ENCODE results near the gene DHRSX.
"Not testable (repeated sequence)": the region's sequence is repeated elsewhere in the genome, so short reads cannot be mapped to it uniquely, and the experiment has no call there.

Gene DHRSX

DNA sequence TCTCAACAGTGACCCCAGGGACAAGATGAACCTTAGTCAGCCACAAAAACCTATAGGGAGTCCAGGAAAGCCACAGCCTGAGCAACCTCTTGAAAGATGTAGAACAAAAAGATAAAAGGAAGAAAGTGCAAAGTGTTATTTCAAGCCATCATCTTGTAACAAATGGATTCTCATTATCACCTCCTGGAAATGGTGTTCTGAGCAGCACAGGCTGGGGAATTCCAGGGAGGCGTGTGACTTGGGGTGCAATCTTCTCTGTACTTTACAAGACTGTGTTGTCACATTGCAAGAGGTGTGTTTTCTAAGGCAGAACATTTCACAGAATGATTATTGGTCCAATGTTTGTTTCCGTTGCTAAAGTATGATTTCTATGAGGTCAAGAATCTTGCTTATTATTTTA lies 214.0 kb downstream of the DHRSX start:
- TF ChIP-seq, protein P1, sequence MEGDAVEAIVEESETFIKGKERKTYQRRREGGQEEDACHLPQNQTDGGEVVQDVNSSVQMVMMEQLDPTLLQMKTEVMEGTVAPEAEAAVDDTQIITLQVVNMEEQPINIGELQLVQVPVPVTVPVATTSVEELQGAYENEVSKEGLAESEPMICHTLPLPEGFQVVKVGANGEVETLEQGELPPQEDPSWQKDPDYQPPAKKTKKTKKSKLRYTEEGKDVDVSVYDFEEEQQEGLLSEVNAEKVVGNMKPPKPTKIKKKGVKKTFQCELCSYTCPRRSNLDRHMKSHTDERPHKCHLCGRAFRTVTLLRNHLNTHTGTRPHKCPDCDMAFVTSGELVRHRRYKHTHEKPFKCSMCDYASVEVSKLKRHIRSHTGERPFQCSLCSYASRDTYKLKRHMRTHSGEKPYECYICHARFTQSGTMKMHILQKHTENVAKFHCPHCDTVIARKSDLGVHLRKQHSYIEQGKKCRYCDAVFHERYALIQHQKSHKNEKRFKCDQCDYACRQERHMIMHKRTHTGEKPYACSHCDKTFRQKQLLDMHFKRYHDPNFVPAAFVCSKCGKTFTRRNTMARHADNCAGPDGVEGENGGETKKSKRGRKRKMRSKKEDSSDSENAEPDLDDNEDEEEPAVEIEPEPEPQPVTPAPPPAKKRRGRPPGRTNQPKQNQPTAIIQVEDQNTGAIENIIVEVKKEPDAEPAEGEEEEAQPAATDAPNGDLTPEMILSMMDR (IDR thresholded peaks at IDR 0.05; ENCODE audit: borderline replicate concordance, insufficient read depth, low read depth, low read length), result no peak
- no peak overlapping the region for H3K4me3 ChIP-seq (ENCODE audit: low read depth, low read length)

DNA sequence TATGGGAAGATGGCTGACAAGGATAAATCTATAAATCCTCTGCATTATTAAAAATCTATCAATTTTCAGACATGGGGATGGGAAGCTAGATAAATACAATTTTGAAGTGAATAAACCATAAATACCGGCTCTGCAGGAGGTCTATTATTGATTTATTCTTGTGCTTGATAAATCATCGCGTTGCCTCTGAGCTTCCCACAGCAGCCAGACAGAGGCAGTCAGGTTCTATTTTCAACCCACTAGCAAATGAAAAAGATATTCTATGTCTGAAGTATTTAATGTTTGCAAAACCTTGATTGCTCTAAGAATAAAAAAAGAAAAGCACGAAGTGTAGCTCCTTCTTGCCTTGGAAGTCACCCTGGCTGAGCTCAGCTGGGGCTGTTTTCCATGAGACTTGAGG lies 216.2 kb downstream of the DHRSX start:
- no peak overlapping the region for H3K4me3 ChIP-seq (ENCODE audit: low read depth, low read length)
- TF ChIP-seq, protein P1 (IDR thresholded peaks at IDR 0.05; ENCODE audit: borderline replicate concordance, insufficient read depth, low read depth, low read length), result no peak

DNA sequence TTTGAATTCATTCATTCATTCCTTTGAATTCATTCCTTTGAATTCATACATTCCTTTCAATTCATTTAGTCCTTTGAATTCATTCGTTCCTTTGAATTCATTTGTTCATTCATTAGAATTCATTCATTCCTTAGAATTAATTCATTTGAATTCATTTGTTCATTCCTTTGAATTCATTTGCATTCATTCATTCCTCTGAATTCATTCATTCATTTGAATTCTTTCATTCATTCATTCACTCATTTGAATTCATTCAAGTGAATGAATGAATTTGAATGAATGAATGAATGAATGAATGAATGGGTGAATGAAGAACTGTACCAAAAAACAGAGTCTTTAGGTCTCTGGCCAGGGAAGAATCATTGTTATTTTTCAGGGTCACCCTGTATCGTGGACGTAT lies 216.6 kb downstream of the DHRSX start:
- TF ChIP-seq, protein P1 (IDR thresholded peaks at IDR 0.05; ENCODE audit: borderline replicate concordance, insufficient read depth, low read depth, low read length), result no peak

DNA sequence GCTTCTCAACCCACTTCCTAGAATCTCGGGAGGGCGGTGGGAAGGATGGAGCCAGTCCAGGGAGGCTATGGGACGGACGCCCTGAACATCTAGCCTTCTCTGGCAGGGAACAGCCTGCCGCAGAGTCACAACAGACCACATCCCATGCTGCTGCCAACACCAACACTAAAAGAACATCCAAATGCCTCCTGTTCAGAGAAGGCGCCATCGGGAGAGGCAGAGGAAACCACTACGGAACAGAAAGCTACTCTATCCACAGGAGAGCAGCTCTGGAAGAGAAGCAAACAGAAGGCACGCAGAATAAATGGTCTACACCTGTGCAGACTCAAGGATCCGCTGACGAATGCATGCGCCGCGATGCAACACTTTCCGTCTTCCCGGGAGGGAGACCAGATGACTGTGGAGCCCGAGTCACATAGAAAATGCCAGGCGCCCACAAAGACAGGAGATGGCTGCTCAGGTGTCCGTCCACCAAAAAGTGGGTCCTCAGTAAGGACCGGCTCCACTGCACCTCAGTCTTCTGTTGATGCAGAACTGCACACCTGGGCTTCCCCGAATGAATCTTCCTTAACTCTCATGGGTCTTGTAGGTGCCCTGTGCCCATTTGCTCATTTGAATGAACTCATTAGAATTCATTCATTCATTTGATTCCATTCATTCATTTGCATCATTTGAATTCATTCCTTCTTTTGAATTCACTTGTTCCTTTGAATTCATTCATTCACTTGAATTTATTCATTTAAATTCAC lies 217.5 kb downstream of the DHRSX start:
- H3K4me3 ChIP-seq (ENCODE audit: low read depth, low read length), result no peak overlapping the region
- TF ChIP-seq, protein P1 (IDR thresholded peaks at IDR 0.05; ENCODE audit: borderline replicate concordance, insufficient read depth, low read depth, low read length), result no peak

More for the DNA sequence above, 216.6 kb downstream of the DHRSX start:
- H3K4me3 ChIP-seq (ENCODE audit: low read depth, low read length), result no peak overlapping the region

DNA sequence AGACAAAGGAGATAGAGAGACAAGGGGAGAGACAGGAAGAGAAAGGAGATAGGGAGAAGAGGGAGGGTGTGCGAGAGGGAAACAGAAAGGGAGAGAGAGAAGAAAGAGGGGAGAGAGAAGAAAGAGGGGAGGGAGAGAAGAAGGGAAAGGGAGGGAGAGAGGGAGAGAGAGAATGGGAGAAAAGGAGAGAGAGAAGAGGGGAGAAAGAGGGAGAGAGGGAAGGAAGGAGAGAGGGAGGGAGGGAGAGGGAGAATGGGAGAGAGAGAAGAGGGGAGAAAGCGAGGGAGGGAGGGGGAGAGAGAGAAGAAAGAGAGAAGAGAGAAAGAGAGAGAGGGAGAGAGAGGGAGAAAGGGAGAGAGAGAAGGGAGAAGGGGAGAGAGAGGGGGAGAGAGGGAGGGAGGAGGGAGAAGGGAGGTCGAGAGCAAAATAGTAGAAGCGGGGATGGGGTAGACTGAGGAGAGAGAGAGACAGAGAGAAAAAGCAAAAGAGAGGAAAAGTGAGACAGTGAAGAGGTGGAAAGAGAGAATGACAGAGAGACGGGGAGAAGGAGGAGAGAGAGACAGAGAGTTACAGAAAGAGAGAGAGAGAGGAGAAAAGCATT lies 218.2 kb downstream of the DHRSX start:
- H3K4me3 ChIP-seq (ENCODE audit: low read depth, low read length), result no peak overlapping the region
- TF ChIP-seq, protein P1 (IDR thresholded peaks at IDR 0.05; ENCODE audit: borderline replicate concordance, insufficient read depth, low read depth, low read length), result no peak

DNA sequence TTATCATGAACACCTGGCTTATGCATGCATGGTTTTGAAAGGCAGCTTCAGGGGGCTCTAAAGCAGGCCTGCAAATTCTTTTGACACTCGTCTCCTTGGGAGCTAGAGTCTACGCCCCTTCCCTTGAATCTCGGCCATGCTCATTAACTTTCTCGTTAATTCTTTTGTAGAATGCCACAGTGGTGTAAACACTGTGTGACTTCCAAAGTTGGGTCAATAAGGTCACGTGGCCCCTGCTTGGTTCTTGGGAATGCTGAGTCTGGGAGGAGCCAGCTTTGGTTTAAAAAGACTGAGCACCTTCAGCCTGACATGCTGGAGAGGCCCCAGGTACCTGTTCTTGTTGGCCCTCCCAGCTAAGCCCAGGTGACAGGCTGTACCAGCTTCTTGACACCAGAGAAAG lies 228.4 kb downstream of the DHRSX start:
- H3K4me3 ChIP-seq (ENCODE audit: low read depth, low read length), result no peak overlapping the region
- TF ChIP-seq, protein P1 (IDR thresholded peaks at IDR 0.05; ENCODE audit: borderline replicate concordance, insufficient read depth, low read depth, low read length), result no peak

DNA sequence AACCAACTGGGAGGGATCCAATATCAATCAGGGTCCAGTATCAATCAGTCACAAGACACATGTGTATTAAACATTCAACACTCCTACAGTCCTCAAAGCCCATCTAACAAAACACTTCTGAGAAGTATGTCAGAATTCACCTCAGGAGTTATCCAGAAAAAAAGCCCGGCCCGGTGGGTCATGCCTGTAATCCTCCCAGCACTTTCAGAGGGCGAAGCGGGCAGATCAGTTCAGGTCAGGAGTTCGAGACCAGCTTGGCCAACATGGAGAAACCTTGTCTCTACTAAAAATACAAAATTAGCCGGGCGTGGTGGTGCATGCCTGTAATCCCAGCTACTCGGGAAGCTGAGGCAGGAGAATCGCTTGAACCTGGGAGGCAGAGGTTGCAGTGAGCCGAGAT lies 229.2 kb downstream of the DHRSX start:
- not testable (repeated sequence) for H3K4me3 ChIP-seq (ENCODE audit: low read depth, low read length)

DNA sequence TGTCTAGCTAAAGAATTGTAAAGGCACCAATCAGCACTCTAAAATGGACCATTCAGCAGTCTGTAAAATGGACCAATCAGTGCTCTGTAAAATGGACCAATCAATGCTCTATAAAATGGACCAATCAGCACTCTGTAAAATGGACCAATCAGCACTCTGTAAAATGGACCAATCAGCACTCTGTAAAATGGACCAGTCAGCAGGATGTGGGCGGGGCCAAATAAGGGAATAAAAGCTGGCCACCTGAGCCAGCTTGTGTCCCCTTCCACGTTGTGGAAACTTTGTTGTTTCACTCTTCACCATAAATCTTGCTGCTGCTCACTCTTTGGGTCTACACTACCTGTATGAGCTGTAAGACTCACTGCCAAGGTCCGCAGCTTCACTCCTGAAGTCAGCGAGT lies 230.0 kb downstream of the DHRSX start:
- not testable (repeated sequence) for H3K4me3 ChIP-seq (ENCODE audit: low read depth, low read length)

Data from GM12875 (cell line).